SK-MEL-5 (cell line): Measurements from ENCODE around the gene ASIC2. TPM values are rescaled to one million over a fixed set of nuclear protein-coding genes. Genes with fewer than 3 reads are reported as not detected.

Experiments
- DNase-seq: peaks from one replicate; pipeline ENCODE4 v3.0.0-alpha.2; 2016; ENCODE audit warnings: low read depth, low spot score
- in situ Hi-C: cut with HindIII; loops from 2 replicates; pipeline ENCODE4 v1.10.0; 2016; ENCODE audit warnings: low sequenced_read_pairs, high pct_unique_total_duplicates, low pct_unique_long_range_greater_than_20kb
- total RNA-seq: library from RNA; depleted of rRNA; stranded (reverse); fragments of >200 nt; shearing (Covaris generic); gene quantifications from 2 replicates; pipeline ENCODE4 v1.2.3, GENCODE V29; 2014

The ASIC2 gene
- total RNA-seq, 1 experiment from 2014 or later = not detected

GRCh38 chr17:33118391-33119075 lies 174.6 kb downstream of the ASIC2 start:
- in situ Hi-C loops = no loop called here

GRCh38 chr17:33116021-33116551 lies 177.0 kb downstream of the ASIC2 start:
- in situ Hi-C loops = no loop called here

More at GRCh38 chr17:33118391-33119075, 174.6 kb downstream of the ASIC2 start:
- no peak for DNase-seq

GRCh38 chr17:33115366-33115765 lies 177.7 kb downstream of the ASIC2 start:
- in situ Hi-C loops = no loop called here
- no peak for DNase-seq

More at GRCh38 chr17:33116021-33116551, 177.0 kb downstream of the ASIC2 start:
- DNase-seq = no peak

DNA sequence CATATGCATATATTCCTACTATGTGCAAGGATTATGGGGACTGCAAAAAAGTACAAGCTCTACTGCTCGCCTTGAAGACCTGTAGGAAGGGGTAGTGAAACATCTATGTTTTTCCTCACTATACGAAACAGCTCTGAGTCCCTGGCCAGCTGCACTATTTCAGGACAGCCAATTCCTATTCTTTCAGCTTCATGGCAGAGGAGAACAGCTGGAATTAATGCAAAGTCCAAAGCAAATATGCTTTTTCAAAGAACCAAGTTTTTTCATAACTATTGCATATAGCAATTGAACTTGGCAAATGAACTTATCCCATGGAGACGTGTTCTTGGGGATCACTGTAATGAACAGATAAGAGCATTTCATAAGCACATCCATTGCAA lies 179.1 kb downstream of the ASIC2 start:
- in situ Hi-C loops = no loop called here
- no peak for DNase-seq

- no peak for DNase-seq
- in situ Hi-C loops = no loop called here
These were observed 179.7 kb downstream of the ASIC2 start for GRCh38 chr17:33113276-33113990.

DNA sequence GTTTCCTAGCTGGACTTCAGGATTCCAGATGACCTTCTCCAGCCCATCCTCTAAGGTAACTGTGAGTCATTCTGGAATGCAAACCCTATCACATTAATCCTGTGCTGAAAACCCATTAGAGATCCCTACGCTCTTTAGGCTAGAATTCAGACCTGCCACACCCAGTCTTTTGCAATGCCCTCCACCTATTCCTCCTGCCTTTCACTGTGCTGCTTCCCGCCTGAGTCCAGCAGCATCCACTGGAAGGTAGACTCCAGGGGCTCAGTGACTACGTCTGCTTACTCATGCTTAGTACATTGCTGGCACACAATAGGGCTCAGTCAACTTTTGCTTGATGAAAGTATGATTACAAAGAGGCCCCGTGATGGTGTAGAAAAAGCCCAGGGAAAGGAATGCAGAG lies 180.3 kb downstream of the ASIC2 start:
- DNase-seq = peak; percentile 8
- in situ Hi-C loops = no loop called here

DNA sequence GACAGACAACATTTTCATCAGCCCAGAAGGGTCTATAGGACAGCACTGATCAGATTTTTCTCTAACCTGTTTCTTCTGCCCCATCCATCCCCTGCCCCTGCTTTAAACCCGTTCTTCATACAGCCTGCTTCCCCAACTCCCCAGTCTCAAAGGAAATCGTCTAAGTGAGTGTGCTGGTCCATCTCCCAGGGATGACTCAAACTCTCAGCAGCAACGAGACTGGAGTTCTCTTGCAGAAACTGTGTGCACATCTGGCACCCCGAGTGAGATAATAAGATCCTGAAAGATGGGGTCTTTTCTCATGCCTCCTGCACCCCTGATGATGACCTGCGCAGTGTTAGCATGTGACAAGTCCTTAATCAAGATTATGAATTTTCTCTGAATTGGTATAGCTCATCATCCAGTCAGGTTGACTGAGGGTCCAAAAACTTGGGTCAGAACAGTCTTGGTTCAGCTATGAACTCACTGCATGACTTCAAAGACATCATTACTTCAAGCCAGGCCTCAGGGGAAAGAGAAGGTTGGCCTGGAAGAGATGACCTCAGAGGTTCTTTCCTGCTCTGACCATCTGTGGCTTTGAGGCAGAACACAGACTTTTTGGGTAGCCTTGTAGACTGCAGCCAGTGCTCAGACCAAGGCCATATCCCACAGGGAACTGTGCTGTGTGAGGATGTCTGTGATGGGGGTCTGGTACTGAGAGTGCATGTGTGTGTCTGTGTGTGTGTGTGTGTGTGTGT lies 183.6 kb downstream of the ASIC2 start:
- in situ Hi-C loops = no loop called here
- no peak for DNase-seq

DNA sequence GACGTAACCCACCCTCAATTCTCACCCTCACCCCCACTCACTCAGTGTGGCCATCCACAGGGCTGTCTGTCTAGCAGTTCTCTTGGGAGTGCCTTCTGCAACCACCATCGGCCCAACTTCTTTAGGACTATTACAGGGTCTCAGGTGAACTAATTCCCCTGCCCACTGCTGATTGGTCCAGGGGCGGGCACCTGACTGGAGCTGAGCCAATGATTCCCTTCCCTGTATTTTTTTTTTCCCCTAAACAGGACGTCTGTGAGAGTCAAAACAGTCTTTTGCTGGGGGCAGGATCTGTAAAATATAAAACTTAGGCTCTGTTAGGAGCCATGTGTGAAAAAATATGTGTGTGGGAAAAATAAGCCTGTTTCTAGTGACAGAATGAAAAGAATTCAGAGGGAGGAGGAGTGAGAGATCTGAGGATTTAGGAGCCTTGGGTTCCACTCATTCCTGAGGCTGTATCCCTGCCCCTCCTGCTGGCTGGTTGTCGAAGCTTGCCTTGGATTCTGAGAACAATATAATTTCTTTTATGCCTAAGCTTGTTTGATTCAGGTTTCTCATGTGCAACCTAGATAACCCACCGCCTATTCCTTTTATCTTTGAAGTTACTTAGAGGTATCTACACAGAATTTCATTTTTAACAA lies 186.4 kb downstream of the ASIC2 start:
- no peak for DNase-seq
- in situ Hi-C loops = no loop called here

DNA sequence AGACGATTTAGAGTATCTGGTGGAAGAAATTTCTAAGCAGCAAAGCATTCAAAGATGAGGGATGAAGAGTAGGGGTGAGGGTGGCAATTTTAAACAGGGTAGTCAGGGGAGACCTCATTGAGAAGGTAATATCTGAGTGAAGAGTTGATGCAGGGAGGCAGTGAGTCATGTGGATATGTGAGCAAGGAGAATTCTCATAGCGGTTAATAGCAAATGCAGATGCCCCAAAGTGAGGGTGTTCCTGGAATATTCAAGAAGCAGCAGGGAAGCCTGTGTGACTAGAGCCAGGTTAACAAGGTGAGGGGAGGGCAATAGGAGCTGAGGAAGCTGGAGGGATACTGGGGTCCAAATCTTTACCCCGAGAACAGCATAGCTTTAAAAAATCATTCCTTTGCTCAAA lies 187.2 kb downstream of the ASIC2 start:
- in situ Hi-C loops = no loop called here
- no peak for DNase-seq

- in situ Hi-C loops = no loop called here
These were observed 193.2 kb downstream of the ASIC2 start for GRCh38 chr17:33099906-33100305.

DNA sequence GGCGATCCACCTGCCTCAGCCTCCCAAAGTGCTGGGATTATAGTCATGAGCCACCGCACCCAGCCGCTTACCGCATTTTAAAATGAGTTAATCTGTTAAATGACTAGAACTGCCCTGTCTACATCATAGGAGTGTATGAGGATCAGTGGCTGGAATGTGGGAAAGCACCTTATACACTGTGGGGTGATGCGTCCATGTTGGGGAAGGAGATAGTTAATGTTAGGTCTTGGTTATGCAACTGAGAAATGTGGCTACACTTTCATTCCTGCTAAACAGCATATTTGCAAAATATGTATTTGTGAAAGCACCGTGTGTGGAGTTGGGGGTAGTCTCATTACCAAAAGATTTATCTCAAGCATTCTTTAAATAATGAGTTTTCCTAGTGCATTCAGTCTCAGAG lies 193.8 kb downstream of the ASIC2 start:
- in situ Hi-C loops = no loop called here
- DNase-seq = no peak

More at GRCh38 chr17:33099906-33100305, 193.2 kb downstream of the ASIC2 start:
- DNase-seq = no peak

- no peak for DNase-seq
- in situ Hi-C loops = no loop called here
These were observed 195.7 kb downstream of the ASIC2 start for GRCh38 chr17:33097411-33097810.

GRCh38 chr17:33096161-33096560 lies 196.9 kb downstream of the ASIC2 start:
- no peak for DNase-seq
- in situ Hi-C loops = no loop called here

GRCh38 chr17:33091271-33091670 lies 201.8 kb downstream of the ASIC2 start:
- no peak for DNase-seq
- in situ Hi-C loops = no loop called here

DNA sequence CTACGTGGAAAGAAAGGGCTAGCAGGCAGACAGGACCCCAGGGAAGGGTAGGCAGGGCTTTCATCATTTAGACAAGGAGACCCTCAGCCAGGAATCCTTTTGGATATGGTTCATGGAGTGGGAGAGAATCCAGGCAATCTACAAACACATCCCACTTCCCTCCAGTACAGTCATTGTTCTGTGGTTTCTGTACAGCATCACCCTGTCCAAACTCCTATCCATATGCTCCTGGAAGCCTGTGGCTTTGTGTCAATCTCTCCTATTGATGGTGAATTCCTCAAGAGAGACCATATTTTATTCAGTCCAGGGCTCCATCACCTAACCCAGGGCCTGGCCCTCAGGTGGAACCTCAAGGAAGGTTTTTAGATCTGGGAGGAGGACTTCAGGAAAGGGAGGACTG lies 202.3 kb downstream of the ASIC2 start:
- in situ Hi-C loops = no loop called here

DNA sequence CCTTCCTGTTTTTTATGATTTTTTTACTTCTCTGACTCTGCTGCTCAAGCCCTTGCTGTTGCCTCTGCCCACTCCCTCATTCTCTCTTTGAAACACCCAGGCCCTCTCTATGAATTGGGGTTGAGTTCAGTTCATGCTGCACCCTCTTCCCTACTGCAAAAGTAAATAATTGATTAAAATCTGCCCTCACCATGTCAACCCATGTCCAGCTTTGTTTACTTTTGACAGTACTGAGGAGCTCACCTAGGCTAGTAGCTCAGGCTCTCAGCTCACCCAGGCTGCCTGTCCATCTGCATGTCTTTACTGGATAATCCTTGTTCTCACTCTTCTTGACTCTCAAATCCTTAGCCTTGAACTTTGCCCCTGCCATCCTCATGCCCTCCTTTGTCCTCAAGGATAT lies 206.2 kb downstream of the ASIC2 start:
- DNase-seq = no peak
- in situ Hi-C loops = no loop called here

More for the DNA sequence above, 202.3 kb downstream of the ASIC2 start:
- DNase-seq = no peak

DNA sequence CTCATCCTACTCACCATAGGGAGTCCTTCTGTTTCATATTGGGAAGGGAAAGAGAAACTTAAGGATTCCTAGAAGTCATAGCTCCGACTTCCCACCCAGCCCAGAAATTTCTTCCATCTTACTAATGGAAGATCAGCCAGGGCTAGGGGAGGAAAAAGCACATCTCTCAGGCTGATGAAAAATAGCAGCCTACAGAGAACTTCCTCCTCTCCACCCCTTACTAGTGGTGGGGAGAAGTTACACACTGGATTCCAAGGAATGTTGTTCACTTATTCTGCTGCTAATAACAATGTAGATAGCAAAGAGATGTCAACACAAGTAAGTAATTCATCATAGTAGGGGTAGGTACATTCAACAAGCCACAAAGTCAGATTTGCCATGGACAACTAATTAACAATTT lies 207.1 kb downstream of the ASIC2 start:
- no peak for DNase-seq
- in situ Hi-C loops = no loop called here

- in situ Hi-C loops = no loop called here
- DNase-seq = no peak
These were observed 207.8 kb downstream of the ASIC2 start for GRCh38 chr17:33085256-33085655.
